Endothelial cell of hepatic sinusoid (primary cell): ENCODE results near the gene ULK1.
"Not testable (repeated sequence)": the region's sequence is repeated elsewhere in the genome, so short reads cannot be mapped to it uniquely, and the experiment has no call there.

ENCODE experiments used
- in situ Hi-C: cut with HindIII; loops from 2 replicates; pipeline ENCODE4 v1.10.0; 2017; ENCODE audit warnings: low sequenced_read_pairs

Gene ULK1

DNA sequence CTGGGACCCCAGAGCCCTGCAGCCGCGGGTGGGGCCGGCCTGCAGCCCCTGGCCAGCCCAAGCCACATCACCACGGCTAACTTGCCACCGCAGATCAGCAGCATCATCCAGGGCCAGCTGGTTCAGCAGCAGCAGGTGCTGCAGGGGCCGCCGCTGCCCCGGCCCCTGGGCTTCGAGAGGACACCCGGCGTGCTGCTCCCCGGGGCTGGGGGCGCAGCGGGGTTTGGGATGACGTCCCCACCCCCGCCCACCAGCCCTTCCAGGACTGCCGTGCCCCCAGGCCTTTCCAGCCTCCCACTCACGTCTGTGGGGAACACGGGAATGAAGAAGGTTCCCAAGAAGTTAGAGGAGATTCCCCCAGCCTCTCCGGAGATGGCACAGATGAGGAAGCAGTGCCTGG is 66.9 kb downstream of the ULK1 start:
- in situ Hi-C loops = not testable (repeated sequence)

DNA sequence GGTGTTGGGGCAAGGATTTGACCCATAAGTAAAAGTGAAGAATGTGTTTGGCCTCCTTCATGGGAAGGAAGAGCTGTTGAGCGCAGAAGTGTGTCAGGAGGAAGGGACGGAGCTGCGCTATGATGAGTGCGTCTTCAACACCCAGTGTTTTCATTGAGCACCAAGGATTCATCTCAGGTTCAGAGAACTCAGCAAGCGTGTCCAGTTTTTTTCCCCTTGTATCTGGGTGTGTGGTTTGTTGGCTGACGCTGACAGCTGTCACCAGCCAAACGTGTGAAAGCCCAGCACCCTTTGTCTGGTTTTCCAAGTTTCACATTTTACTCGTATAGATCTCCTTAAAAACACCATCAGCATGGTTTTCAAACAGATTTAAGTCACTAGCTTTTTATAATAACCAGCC is 67.6 kb downstream of the ULK1 start:
- in situ Hi-C loops = no loop called here

DNA sequence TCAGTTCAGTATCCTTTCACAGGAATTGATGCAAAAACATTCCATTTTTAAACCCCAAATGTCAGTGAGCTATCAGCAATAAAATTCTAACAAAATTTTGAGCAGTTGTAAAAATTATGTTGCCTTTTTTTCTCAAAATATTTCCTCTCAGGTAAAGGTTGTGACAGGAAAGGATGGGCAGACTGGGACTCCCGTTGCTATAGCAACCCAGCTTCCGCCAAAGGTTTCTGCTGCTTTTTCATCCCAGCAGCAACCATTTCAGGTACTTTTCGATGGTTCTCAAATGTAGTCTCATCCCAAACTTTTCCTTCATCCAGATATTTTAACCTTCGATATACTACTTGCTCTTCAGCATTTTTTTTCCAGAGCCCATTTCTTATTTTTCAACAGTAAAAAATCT is 69.0 kb downstream of the ULK1 start:
- in situ Hi-C loops = no loop called here

DNA sequence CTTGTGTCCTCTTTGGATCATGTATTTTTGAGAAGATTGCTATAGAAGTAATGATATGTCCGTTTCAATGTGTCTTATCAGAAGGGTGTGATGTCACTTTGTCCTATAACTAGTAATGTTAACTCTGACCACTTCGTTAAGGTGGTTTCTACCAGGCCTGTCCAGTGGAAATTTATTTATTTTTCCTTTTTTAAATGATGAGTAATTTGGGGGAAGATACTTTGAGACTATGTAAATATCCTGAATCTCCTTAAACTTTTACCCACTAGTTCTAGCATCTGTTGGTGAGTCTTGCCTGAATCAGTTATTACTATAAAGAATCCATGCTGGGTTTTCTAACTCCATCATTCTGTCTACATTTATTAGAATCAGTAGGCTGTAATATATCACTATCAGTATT is 70.7 kb downstream of the ULK1 start:
- in situ Hi-C loops = no loop called here

DNA sequence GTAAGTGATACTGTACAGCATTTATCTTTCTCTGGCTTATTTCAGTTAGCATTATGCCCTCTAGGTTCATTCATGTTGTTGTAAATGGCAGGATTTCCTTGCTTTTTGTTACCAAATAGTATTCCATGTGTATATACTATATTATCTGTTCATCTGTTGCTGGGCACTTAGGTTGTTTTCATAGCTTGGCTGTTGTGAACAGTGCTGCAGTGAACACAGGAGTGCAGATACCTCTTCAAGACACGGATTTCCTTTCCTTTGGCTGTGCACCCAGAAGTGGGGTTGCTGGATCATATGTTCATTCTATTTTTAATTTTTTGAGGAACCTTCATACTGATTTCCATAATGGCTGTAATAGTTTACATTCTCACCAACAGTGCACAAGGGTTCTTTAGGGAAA is 76.8 kb downstream of the ULK1 start:
- in situ Hi-C loops = no loop called here
